Small intestine (tissue), 7 donors: ENCODE measurements around the gene EGFL7. TPM values are rescaled to one million over a fixed set of nuclear protein-coding genes. Genes with fewer than 3 reads are reported as not detected.

Source experiments
- DNase-seq, 2 donors: peaks; one replicate each; pipeline versions ENCODE4 v3.0.0 to v3.0.0-alpha.2; 2013
- FAIRE-seq: peaks from 2 replicates; lab custom pipeline; 2012; peaks lifted over from hg19 to GRCh38; lab: Jason Lieb, UNC
- H3K27ac ChIP-seq, 3 donors: one replicate each; pipeline ENCODE4 v1.5.1; 2013; ENCODE audit warnings: low read length in 2 of 3, mild to moderate bottlenecking in 2 of 3, control low read depth in 1 of 3, inconsistent platforms in 1 of 3, low read depth in 1 of 3, moderate library complexity in 1 of 3
- H3K27me3 ChIP-seq, 3 donors: one replicate each; pipeline ENCODE4 v1.6.1; 2013; ENCODE audit warnings: low read length in 3 of 3, inconsistent platforms in 1 of 3; ENCODE audit not compliant: control insufficient read depth in 3 of 3, insufficient read depth in 3 of 3
- H3K36me3 ChIP-seq, 3 donors: one replicate each; pipeline ENCODE4 v1.6.1; 2013; ENCODE audit warnings: low read length in 3 of 3, inconsistent platforms in 1 of 3, low read depth in 1 of 3, mild to moderate bottlenecking in 1 of 3, moderate library complexity in 1 of 3; ENCODE audit not compliant: control insufficient read depth in 3 of 3, insufficient read depth in 2 of 3
- H3K4me1 ChIP-seq, 3 donors: one replicate each; pipeline ENCODE4 v1.6.1; 2013; ENCODE audit warnings: low read length in 2 of 3, inconsistent platforms in 1 of 3, low read depth in 1 of 3, mild to moderate bottlenecking in 1 of 3, moderate library complexity in 1 of 3; ENCODE audit not compliant: control insufficient read depth in 3 of 3, insufficient read depth in 2 of 3
- H3K4me3 ChIP-seq, 3 donors: one replicate each; pipeline ENCODE4 v1.5.1; 2013; ENCODE audit warnings: low read length in 3 of 3, control low read depth in 1 of 3, inconsistent platforms in 1 of 3, low read depth in 1 of 3, mild to moderate bottlenecking in 1 of 3, moderate library complexity in 1 of 3
- H3K9me3 ChIP-seq, 2 donors: one replicate each; pipeline ENCODE4 v1.6.1; 2013; ENCODE audit warnings: low read depth in 1 of 2, low read length in 1 of 2; ENCODE audit not compliant: control insufficient read depth in 2 of 2, insufficient read depth in 1 of 2
- WGBS, 3 donors: extraction: QIAGEN DNeasy Blood & Tissue Kit; methylation state at CpG; one replicate each; pipeline ENCODE4 v1.1.7; 2013; 5-methylcytosine and 5-hydroxymethylcytosine counted together
- polyA plus RNA-seq, 4 donors: library from polyadenylated mRNA; stranded (reverse) in 3 of 4; unstranded in 1 of 4; fragments of 200-250 nt in 3 of 4; fragments of 120-200 nt in 1 of 4; gene quantifications; one replicate each; pipeline versions ENCODE4 v1.2.1 to v1.2.3, GENCODE V29; 2013
- donor health status: healthy with polysubstance abuse.
- donor health status: control.
- donor health status: control.
- donor health status: Bipolar disorder and iron deficiency.
- donor health status: healthy.

EGFL7 gene
- polyA plus RNA-seq, 4 donors, result 15.4 to 114 (median 34.6) TPM

DNA sequence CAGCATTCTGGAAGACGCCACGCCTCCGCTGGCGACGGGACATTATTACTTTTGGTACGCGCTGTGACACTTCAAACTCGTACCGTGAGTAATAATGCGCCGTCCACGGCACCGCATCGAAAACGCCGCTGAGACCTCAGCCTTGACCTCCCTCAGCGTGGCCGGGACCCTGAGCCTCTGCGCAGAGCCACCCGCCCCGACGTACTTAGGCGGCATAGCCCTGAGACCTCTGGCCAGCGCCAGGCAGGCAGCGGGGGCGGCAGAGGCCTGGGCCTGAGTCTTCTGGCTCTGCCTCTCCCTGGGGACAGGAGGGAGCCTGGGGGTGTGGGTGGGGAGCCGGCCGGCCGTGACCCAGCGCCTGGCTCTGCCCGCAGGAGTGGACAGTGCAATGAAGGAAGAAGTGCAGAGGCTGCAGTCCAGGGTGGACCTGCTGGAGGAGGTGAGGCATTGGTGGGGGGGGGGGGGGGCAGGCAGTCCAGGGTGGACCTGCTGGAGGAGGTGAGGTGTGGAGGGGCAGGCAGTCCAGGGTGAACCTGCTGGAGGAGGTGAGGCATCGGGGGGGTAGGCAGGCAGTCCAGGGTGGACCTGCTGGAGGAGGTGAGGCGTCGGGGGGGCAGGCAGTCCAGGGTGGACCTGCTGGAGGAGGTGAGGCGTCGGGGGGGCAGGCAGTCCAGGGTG, 8.0 kb downstream of the EGFL7 start:
- Histone ChIP-seq H3K9me3 (no peaks in the 10 kb centered on the region), H3K4me1 (peaks cover 0 to 47% (median 3%) of the 10 kb centered on the region in 3 donors), H3K36me3 (peaks cover 4 to 55% (median 10%) of the 10 kb centered on the region in 3 donors), H3K27ac (peak overlapping the region in 1 of 3 donors; percentile 17), H3K4me3 (no peak overlapping the region), H3K27me3 (peaks cover 0 to 3% (median 3%) of the 10 kb centered on the region in 3 donors)
- DNase-seq (no peak), FAIRE-seq (no peak)
- 30 to 60% (median 55%) methylated on average over 31 to 36 of the region's 36 CpGs for WGBS, 3 donors

DNA sequence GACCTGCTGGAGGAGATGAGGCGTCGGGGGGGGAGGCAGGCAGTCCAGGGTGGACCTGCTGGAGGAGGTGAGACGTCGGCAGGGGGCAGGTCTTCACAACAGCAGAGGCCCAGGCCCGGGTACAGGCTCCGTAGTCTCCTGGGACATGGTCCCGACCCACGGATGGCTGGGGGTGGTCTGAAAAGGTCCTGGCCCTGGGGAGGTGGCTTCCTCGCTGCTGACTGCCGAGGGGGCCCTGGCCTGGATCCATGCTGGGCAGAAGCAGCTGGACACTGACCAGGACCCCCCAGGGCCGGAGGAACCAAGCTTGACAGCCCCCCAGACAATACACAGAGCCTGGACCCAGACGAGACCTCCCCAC, 8.5 kb downstream of the EGFL7 start:
- FAIRE-seq, result no peak
- Histone ChIP-seq H3K27ac (peak overlapping the region in 1 of 3 donors; percentile 29), H3K4me3 (no peak overlapping the region), H3K27me3 (peaks cover 0 to 3% (median under 1%) of the 10 kb centered on the region in 3 donors), H3K9me3 (no peaks in the 10 kb centered on the region), H3K4me1 (peaks cover 0 to 51% (median 3%) of the 10 kb centered on the region in 3 donors), H3K36me3 (peaks cover 4 to 58% (median 10%) of the 10 kb centered on the region in 3 donors)
- DNase-seq, result no peak
- 25 to 31% (median 26%) methylated on average over 10 to 12 of the region's 12 CpGs for WGBS, 3 donors

DNA sequence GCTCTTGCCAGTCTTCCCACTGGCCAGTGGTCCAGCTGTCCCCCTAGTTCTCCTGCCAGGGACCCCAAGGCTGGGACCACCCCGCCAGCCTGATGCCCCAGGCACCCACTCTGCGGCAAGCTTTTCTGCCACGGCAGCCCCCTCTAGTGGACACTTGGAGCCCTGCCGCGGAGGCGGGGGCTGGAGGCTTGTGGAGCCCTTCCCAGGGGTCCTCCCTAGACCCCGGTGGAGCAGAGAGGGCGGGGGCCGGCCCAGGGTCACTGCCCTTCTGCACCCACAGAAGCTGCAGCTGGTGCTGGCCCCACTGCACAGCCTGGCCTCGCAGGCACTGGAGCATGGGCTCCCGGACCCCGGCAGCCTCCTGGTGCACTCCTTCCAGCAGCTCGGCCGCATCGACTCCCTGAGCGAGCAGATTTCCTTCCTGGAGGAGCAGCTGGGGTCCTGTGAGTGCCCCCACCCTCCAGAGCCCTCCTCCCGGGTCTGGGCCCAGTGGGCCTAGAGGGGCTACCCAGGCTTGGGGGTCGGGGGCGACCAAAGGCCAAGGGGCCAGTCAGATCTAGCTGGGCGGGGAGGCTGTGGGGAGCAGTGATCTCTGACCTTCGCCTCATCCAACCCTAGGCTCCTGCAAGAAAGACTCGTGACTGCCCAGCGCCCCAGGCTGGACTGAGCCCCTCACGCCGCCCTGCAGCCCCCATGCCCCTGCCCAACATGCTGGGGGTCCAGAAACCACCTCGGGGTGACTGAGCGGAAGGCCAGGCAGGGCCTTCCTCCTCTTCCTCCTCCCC, 9.1 kb downstream of the EGFL7 start:
- no peak for FAIRE-seq
- Histone ChIP-seq H3K36me3 (peaks cover 4 to 64% (median 13%) of the 10 kb centered on the region in 3 donors), H3K27ac (peak overlapping the region in 2 of 3 donors; percentile 29 to 60), H3K4me1 (peaks cover 0 to 57% (median 5%) of the 10 kb centered on the region in 3 donors), H3K27me3 (no peaks in the 10 kb centered on the region), H3K4me3 (no peak overlapping the region), H3K9me3 (no peaks in the 10 kb centered on the region)
- DNase-seq, result peak in 1 of 2 donors; percentile 78
- WGBS, 3 donors, result 26 to 44% (median 37%) methylated on average over 21 to 27 of the region's 27 CpGs

DNA sequence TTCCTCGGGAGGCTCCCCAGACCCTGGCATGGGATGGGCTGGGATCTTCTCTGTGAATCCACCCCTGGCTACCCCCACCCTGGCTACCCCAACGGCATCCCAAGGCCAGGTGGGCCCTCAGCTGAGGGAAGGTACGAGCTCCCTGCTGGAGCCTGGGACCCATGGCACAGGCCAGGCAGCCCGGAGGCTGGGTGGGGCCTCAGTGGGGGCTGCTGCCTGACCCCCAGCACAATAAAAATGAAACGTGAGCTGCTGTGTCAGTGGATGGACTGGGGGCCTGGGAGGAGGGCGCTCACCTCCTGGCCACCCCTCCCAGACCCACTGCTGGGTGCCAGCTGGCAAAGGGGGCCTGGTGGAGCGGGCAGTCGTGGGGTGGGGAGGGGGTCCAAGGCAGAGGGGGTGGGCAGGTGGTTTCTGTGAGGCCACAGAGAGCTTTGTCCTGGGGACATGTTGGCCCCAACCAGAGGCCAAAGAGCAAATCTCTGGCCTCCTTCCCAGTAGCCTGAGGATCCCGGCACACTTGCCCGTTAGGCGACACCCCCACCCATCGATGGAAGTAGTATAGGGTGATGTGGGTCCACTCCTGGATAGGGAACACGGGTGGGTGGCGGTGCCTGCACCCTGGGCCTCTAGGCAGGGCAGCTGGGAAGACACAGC, 9.8 kb downstream of the EGFL7 start:
- no peak for FAIRE-seq

DNA sequence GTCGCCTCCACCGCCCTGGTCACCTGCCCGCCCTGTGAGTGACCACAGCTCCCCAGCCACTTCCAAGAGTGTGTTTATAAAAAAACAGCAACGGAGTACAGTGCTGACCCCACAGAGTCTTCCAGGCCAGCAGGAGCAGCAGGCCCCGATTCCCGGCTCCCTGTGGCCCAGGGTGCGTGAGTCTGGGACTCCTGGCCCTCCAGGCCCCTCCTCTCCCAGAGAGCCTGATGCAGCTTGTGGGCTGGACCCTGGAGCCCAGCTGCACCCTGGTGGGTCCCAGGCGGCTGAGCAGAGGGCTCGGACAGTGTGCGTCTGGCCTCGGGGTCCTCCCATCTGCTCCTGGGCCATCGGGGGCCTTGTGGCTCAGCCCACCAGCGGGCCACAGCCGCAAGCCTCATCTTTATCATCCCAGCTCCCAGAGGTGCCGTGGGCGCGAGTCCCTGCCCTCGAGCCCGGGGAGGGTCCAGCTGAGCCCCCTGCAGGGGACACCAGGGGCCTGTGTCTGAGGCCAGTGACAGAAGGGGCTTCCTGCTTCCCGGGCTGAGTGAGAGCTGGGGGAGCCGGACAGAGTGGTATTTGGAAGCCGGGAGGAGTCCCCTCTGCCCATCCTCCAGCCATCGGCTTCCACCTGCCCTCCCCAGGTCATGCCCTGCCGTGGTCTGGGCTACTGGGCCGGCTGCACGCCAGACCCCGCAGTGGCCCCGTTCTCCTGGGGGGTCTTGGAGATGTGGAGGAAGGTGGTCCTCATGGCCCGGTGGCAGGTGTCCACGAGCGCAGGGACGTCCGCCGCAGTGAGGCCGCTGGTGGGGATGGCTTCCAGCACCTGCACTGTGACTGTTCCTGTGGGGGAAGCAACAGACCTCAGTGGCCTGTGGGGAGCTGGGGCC, 10.6 kb downstream of the EGFL7 start:
- Histone ChIP-seq H3K27ac (no peak overlapping the region), H3K27me3 (no peaks in the 10 kb centered on the region), H3K9me3 (no peaks in the 10 kb centered on the region), H3K36me3 (peaks cover 4 to 78% (median 17%) of the 10 kb centered on the region in 3 donors), H3K4me3 (no peak overlapping the region), H3K4me1 (peaks cover 0 to 71% (median 7%) of the 10 kb centered on the region in 3 donors)
- no peak for DNase-seq
- no peak for FAIRE-seq
- WGBS, 3 donors, result 79 to 90% (median 88%) methylated on average over 32 to 35 of the region's 35 CpGs

More for the DNA sequence above, 9.8 kb downstream of the EGFL7 start:
- Histone ChIP-seq H3K27me3 (no peaks in the 10 kb centered on the region), H3K9me3 (no peaks in the 10 kb centered on the region), H3K27ac (peak overlapping the region in 2 of 3 donors; percentile 29 to 60), H3K4me3 (no peak overlapping the region), H3K36me3 (peaks cover 4 to 71% (median 17%) of the 10 kb centered on the region in 3 donors), H3K4me1 (peaks cover 0 to 63% (median 7%) of the 10 kb centered on the region in 3 donors)
- no peak for DNase-seq
- 47 to 58% (median 51%) methylated on average over 13 to 14 of the region's 14 CpGs for WGBS, 3 donors

DNA sequence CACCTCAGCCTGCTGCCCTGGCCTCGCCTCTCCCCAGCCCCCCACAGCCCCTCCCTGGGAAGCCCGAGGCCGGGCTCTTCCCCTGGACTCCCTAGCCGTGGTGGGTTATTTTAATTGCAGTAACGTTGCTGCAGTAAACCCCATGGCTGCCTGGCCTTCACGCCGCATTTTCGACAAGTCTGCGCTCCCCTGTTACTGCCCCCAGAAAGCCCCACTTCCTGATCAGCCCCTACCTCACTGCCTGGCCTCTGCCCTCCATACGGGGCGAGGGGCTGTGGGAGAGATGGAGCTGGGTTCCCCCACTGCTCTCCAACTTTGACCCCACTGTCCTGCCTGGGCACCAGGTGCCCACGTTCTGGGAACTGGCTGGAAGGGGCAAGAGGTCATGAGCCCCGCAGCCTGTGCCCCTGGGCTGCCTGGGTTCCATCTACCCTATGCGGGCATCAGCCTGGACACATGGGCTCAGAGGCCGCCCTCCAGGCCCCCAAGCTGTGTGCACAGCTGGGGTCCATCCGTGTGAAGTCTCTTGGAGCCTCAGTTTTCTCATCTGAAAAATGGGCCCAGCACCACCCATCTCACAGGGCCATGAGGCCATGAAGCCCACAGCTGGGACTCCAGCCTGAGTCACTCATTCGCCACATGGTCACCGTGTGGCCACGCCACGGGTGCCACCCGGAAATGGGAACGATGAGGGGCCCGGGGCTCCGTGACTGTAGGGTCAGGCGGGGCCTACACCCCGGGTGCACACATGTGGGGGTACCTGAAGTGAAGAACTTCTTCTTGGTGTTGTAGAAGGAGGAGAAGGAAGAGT, 11.5 kb downstream of the EGFL7 start:
- WGBS, 3 donors, result 74 to 84% (median 76%) methylated on average over 26 of the region's 26 CpGs
- no peak for FAIRE-seq
- Histone ChIP-seq H3K9me3 (no peaks in the 10 kb centered on the region), H3K27ac (peak overlapping the region; percentile 5 to 92 (median 51)), H3K4me1 (peaks cover 0 to 75% (median 7%) of the 10 kb centered on the region in 3 donors), H3K4me3 (no peak overlapping the region), H3K27me3 (no peaks in the 10 kb centered on the region), H3K36me3 (peaks cover 4 to 81% (median 17%) of the 10 kb centered on the region in 3 donors)
- DNase-seq, result no peak

DNA sequence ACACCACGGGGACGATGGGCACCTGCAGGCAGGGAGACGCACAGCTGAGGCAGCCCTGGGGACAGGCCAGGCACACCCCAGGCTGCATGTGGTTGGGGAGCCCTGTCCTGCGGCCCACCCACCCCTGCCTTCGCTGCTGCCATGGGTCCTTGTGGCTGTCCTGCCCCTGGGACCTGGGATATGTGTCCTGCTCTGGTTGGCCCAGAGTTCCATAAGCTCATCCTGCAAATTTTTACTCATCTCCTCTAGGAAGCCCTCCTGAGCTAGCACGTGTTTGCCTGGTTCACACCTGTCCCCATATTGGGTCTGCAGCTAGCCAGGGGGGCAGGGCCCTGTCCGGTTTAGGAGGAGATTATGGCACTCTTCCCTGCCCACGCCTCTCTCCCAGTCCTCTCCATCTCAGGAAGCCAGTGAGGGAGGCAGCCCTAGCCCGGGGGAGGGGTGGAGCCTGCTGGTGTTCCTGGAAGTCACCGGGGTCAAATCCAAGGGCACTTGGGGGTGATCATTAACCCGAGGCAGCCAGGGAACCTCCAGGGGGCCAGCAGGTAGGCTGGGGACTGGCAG, 12.2 kb downstream of the EGFL7 start:
- no peaks in the 10 kb centered on the region for H3K9me3 ChIP-seq
- no peak for FAIRE-seq
- DNase-seq, result peak; percentile 86 to 94
- no peak overlapping the region for H3K4me3 ChIP-seq
- no peaks in the 10 kb centered on the region for H3K27me3 ChIP-seq
- peak overlapping the region; percentile 51 to 92 (median 56) for H3K27ac ChIP-seq
- H3K4me1 ChIP-seq, result peaks cover 0 to 81% (median 7%) of the 10 kb centered on the region in 3 donors
- peaks cover 4 to 82% (median 17%) of the 10 kb centered on the region in 3 donors for H3K36me3 ChIP-seq
- WGBS, 3 donors, result 33 to 55% (median 48%) methylated on average over 11 of the region's 11 CpGs
